Neural progenitor cell (in vitro differentiated cells): Measurements from ENCODE around the gene GPR68. TPM values are rescaled to one million over a fixed set of nuclear protein-coding genes. Genes with fewer than 3 reads are reported as not detected.
A peak's percentile ranks its signal among the peaks of the same experiment; 100 is the strongest.

Experiments used
- DNase-seq: peaks from one replicate; pipeline ENCODE4 v3.0.0-alpha.2; 2016; ENCODE audit warnings: low spot score
- H2AFZ ChIP-seq: fragments of 200-600 bp; sonication (generic); replicated peaks from 2 replicates; pipeline ENCODE4 v1.6.1; 2016; ENCODE audit warnings: antibody characterized with exemption
- H3F3A ChIP-seq: fragments of 200-600 bp; sonication (generic); 2 replicates; pipeline ENCODE4 v1.6.1; 2016; ENCODE audit warnings: antibody characterized with exemption, low read depth
- H3K27ac ChIP-seq: fragments of 200-600 bp; sonication (generic); 2 replicates; pipeline ENCODE4 v1.5.1; 2016; ENCODE audit warnings: mild to moderate bottlenecking
- H3K27me3 ChIP-seq: fragments of 200-600 bp; sonication (generic); 2 replicates; pipeline ENCODE4 v1.6.1; 2016; ENCODE audit warnings: mild to moderate bottlenecking, moderate library complexity
- H3K36me3 ChIP-seq: fragments of 200-600 bp; sonication (generic); 2 replicates; pipeline ENCODE4 v1.5.1; 2016
- H3K4me1 ChIP-seq: fragments of 200-600 bp; sonication (generic); 2 replicates; pipeline ENCODE4 v1.6.1; 2016; ENCODE audit warnings: mixed run types
- H3K4me2 ChIP-seq: fragments of 200-600 bp; sonication (generic); 2 replicates; pipeline ENCODE4 v1.6.1; 2016
- H3K4me3 ChIP-seq: fragments of 200-600 bp; sonication (generic); 2 replicates; pipeline ENCODE4 v1.5.1; 2016
- H3K79me2 ChIP-seq: fragments of 200-600 bp; sonication (generic); 2 replicates; pipeline ENCODE4 v1.6.1; 2016; ENCODE audit warnings: low read depth
- H3K9ac ChIP-seq: fragments of 200-600 bp; sonication (generic); 2 replicates; pipeline ENCODE4 v1.6.1; 2016
- H3K9me3 ChIP-seq: fragments of 200-600 bp; sonication (generic); 2 replicates; pipeline ENCODE4 v1.5.1; 2016; ENCODE audit warnings: low read depth
- H4K20me1 ChIP-seq: fragments of 200-600 bp; sonication (generic); 2 replicates; pipeline ENCODE4 v1.6.1; 2016; ENCODE audit warnings: low read depth
- H3K27ac Mint-ChIP-seq: 3 replicates; pipeline ENCODE4 v1.8.0; 2021; ENCODE audit warnings: mixed read lengths
- H3K27me3 Mint-ChIP-seq: 2 replicates; pipeline ENCODE4 v1.8.0; 2022; ENCODE audit warnings: low read depth, mild to moderate bottlenecking, inconsistent platforms, moderate library complexity, mixed read lengths; ENCODE audit not compliant: insufficient read depth
- H3K36me3 Mint-ChIP-seq: 3 replicates; pipeline ENCODE4 v1.8.0; 2021; ENCODE audit warnings: mixed read lengths
- H3K4me1 Mint-ChIP-seq: 3 replicates; pipeline ENCODE4 v1.8.0; 2021; ENCODE audit warnings: mixed read lengths
- H3K4me3 Mint-ChIP-seq: 3 replicates; pipeline ENCODE4 v1.8.0; 2021; ENCODE audit warnings: mild to moderate bottlenecking, moderate library complexity, mixed read lengths
- H3K9me3 Mint-ChIP-seq: 3 replicates; pipeline ENCODE4 v1.8.0; 2020; ENCODE audit warnings: mixed read lengths
- EZH2 ChIP-seq: fragments of 200-600 bp; sonication (generic); IDR thresholded peaks from 2 replicates; pipeline ENCODE4 v1.6.1; 2017; ENCODE audit warnings: antibody characterized with exemption, mild to moderate bottlenecking, moderate library complexity
- EZH2phosphoT487 ChIP-seq: fragments of 200-600 bp; sonication (generic); IDR thresholded peaks from 2 replicates; pipeline ENCODE4 v1.6.1; 2017; ENCODE audit warnings: antibody characterized with exemption
- total RNA-seq: library from RNA; depleted of rRNA; stranded (reverse); fragments of >200 nt; gene quantifications from 2 replicates; pipeline ENCODE4 v1.2.3, GENCODE V29; 2015; ENCODE audit warnings: low replicate concordance
- TF ChIP-seq, protein P1 (sequence below): fragments of 200-600 bp; sonication (generic); IDR thresholded peaks from 2 replicates; pipeline ENCODE4 v1.5.1; 2017; ENCODE audit warnings: antibody characterized with exemption, mild to moderate bottlenecking

The GPR68 gene
- total RNA-seq, 1 donor from 2014 or later = not detected

- Histone ChIP-seq H3K79me2 (no peaks in the 10 kb centered on the region), H3K4me2 (no peak overlapping the region), H3K4me1 (peaks cover 15% of the 10 kb centered on the region), H3F3A (peaks cover 24% of the 10 kb centered on the region), H4K20me1 (no peaks in the 10 kb centered on the region), H3K4me3 (no peak overlapping the region), H3K36me3 (no peaks in the 10 kb centered on the region), H2AFZ (no peak overlapping the region), H3K27me3 (peaks cover 40% of the 10 kb centered on the region), H3K9ac (no peak overlapping the region), H3K27ac (no peak overlapping the region), H3K9me3 (no peaks in the 10 kb centered on the region)
- Mint-ChIP-seq H3K4me3 (no peak overlapping the region), H3K27me3 (peaks cover 11% of the 10 kb centered on the region), H3K27ac (no peak overlapping the region), H3K4me1 (peaks cover 26% of the 10 kb centered on the region), H3K36me3 (no peaks in the 10 kb centered on the region), H3K9me3 (no peaks in the 10 kb centered on the region)
- no peak for TF ChIP-seq EZH2phosphoT487
- no peak for TF ChIP-seq EZH2
- TF ChIP-seq, protein P1, sequence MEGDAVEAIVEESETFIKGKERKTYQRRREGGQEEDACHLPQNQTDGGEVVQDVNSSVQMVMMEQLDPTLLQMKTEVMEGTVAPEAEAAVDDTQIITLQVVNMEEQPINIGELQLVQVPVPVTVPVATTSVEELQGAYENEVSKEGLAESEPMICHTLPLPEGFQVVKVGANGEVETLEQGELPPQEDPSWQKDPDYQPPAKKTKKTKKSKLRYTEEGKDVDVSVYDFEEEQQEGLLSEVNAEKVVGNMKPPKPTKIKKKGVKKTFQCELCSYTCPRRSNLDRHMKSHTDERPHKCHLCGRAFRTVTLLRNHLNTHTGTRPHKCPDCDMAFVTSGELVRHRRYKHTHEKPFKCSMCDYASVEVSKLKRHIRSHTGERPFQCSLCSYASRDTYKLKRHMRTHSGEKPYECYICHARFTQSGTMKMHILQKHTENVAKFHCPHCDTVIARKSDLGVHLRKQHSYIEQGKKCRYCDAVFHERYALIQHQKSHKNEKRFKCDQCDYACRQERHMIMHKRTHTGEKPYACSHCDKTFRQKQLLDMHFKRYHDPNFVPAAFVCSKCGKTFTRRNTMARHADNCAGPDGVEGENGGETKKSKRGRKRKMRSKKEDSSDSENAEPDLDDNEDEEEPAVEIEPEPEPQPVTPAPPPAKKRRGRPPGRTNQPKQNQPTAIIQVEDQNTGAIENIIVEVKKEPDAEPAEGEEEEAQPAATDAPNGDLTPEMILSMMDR = no peak
- no peak for DNase-seq
Observed at GRCh38 chr14:91261115-91261514, 16.6 kb upstream of the GPR68 start.

DNA sequence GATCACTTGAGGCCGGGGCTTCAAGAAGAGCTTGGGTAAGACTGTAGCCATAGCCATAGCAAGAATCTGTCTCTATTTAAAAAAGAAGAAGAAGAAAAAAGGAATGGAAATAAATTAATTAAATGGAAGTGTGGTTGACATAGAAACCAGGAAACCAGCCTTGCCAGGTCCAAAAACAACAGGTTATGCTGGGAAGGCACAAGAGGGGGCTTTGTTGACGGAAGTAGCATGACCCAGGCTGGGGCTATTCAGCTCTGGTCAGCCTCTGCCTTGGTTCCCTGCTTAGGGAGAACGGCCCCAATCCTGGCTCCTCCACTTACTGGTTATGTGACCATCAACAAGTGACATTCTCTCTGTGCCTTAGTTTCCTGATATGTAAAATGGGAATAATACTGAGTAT is 14.4 kb upstream of the GPR68 start:
- no peak overlapping the region for H3K4me3 ChIP-seq
- DNase-seq = no peak
- no peak for TF ChIP-seq EZH2
- TF ChIP-seq, protein P1 = no peak
- TF ChIP-seq EZH2phosphoT487 = no peak
- H3F3A ChIP-seq = peaks cover 25% of the 10 kb centered on the region
- peaks cover 28% of the 10 kb centered on the region for H3K4me1 Mint-ChIP-seq
- no peak overlapping the region for H3K9ac ChIP-seq
- H3K4me3 Mint-ChIP-seq = no peak overlapping the region
- H2AFZ ChIP-seq = no peak overlapping the region
- H3K36me3 Mint-ChIP-seq = no peaks in the 10 kb centered on the region
- H3K36me3 ChIP-seq = no peaks in the 10 kb centered on the region
- peaks cover 17% of the 10 kb centered on the region for H3K4me1 ChIP-seq
- H3K27ac Mint-ChIP-seq = no peak overlapping the region
- H3K9me3 Mint-ChIP-seq = no peaks in the 10 kb centered on the region
- H3K27me3 ChIP-seq = peaks cover 28% of the 10 kb centered on the region
- no peak overlapping the region for H3K27ac ChIP-seq
- peaks cover 15% of the 10 kb centered on the region for H3K27me3 Mint-ChIP-seq
- H4K20me1 ChIP-seq = no peaks in the 10 kb centered on the region
- H3K79me2 ChIP-seq = no peaks in the 10 kb centered on the region
- H3K9me3 ChIP-seq = no peaks in the 10 kb centered on the region
- H3K4me2 ChIP-seq = no peak overlapping the region

GRCh38 chr14:91258011-91258618 is 13.6 kb upstream of the GPR68 start:
- Histone ChIP-seq H3F3A (peaks cover 25% of the 10 kb centered on the region), H3K9ac (no peak overlapping the region), H3K27ac (no peak overlapping the region), H2AFZ (peak overlapping the region; percentile 45), H3K9me3 (no peaks in the 10 kb centered on the region), H4K20me1 (no peaks in the 10 kb centered on the region), H3K4me1 (peaks cover 19% of the 10 kb centered on the region), H3K4me3 (no peak overlapping the region), H3K36me3 (no peaks in the 10 kb centered on the region), H3K27me3 (peaks cover 26% of the 10 kb centered on the region), H3K79me2 (no peaks in the 10 kb centered on the region), H3K4me2 (no peak overlapping the region)
- TF ChIP-seq, protein P1 = no peak
- TF ChIP-seq EZH2phosphoT487 (no peak), EZH2 (no peak)
- Mint-ChIP-seq H3K9me3 (no peaks in the 10 kb centered on the region), H3K27ac (no peak overlapping the region), H3K36me3 (no peaks in the 10 kb centered on the region), H3K4me1 (peaks cover 22% of the 10 kb centered on the region), H3K4me3 (no peak overlapping the region), H3K27me3 (peaks cover 15% of the 10 kb centered on the region)
- no peak for DNase-seq
